Endothelial cell of umbilical vein (primary cell): ENCODE results near the gene RASAL2.

Experiments
- CTCF ChIP-seq, 2 donors: IDR thresholded peaks; 1 replicate in 1 of 2; 2 replicates in 1 of 2; pipeline ENCODE4 v1.5.1; 2011; ENCODE audit warnings: low read length in 2 of 2, mild to moderate bottlenecking in 2 of 2, moderate library complexity in 2 of 2, control low read depth in 1 of 2, inconsistent platforms in 1 of 2, low read depth in 1 of 2; ENCODE audit not compliant: insufficient read depth in 1 of 2; ENCODE audit errors: extremely low read depth in 1 of 2
- GATA2 ChIP-seq: IDR thresholded peaks from 2 replicates; pipeline ENCODE4 v1.7.0; 2011; ENCODE audit warnings: low read depth, mild to moderate bottlenecking, moderate library complexity, mixed read lengths, low read length; ENCODE audit not compliant: insufficient read length, insufficient read depth
- JUN ChIP-seq: IDR thresholded peaks from 2 replicates; pipeline ENCODE4 v1.6.1; 2011; ENCODE audit warnings: borderline replicate concordance, low read depth; ENCODE audit not compliant: insufficient read length, insufficient read depth
- MAX ChIP-seq: IDR thresholded peaks from 2 replicates; pipeline ENCODE4 v1.6.1; 2011; ENCODE audit not compliant: insufficient read depth, insufficient read length
- POLR2A ChIP-seq: IDR thresholded peaks from 2 replicates; pipeline ENCODE4 v1.6.1; 2012; ENCODE audit warnings: low read depth, mild to moderate bottlenecking, control low read depth, low read length
- POLR2AphosphoS5 ChIP-seq: IDR thresholded peaks from 2 replicates; pipeline ENCODE4 v1.6.1; 2012; ENCODE audit warnings: low read depth, mild to moderate bottlenecking, control low read depth, low read length, moderate library complexity; ENCODE audit not compliant: insufficient read depth

GRCh38 chr1:178412400-178412770 is 318.5 kb downstream of the RASAL2 start:
- TF ChIP-seq POLR2AphosphoS5: no peak
- TF ChIP-seq CTCF (IDR thresholded peaks at IDR 0.05; ENCODE audit: extremely low read depth in 1 of 2, insufficient read depth in 1 of 2, low read depth in 1 of 2, low read length in 2 of 2): no peak
- no peak for TF ChIP-seq POLR2A
- no peak for TF ChIP-seq MAX
- TF ChIP-seq JUN: no peak
- no peak for TF ChIP-seq GATA2
